Activated CD4-positive, alpha-beta T cell treated with anti-CD3 and anti-CD28 coated beads, Interleukin-2, amount 50 U/mL, for 16 hours (primary cell): ENCODE measurements around the gene VAPB.

Experiments
- DNase-seq: peaks from one replicate; pipeline ENCODE4 v3.0.0-alpha.2; 2020

Gene VAPB

DNA sequence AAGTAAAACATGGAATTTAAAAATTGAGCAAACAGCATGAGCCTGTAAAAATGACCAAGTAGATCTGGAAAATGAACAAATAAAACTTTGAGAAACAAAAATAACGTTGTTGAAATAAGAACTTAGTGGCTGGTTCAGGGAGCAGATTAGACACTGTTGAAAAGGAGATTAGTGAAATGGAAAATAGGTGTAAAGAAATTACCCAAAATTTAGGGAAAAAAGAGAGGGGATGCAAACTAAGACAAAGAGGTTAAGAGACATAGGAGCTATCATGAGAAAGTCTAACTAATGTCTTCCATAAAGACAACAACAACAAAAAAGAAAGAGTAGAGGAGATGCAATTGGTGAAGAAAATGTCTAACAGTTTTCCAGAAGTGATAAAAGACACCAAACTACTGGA lies 97.2 kb downstream of the VAPB start:
- DNase-seq: no peak

DNA sequence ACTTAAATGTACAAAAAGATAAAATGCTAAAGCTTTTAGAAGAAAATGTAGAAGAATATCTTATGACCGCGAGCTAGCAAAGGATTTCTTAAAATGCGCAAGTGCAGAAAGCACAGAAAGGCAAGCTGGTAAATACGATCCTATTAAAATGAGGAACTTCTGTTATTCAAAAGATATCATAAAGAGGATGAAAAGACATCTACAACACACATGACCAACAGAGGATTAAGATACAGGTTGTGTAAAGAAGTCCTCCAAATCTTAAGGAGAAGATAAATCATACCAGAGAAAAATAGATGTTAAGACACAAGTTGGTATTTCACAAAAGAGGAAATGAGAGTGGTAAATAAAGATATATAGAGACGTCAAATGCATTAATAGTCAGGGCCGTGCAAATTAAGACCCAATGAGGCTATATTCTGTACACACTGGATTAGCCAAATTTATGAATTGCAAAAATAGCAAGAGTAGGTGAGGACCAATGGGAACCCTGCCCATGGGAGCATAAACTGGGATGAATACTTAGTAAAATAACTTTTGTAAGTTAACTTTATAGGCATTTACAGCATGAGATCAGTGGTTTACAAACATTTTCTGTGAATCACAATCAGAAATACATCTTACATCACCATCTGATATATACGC lies 103.2 kb downstream of the VAPB start:
- no peak for DNase-seq

DNA sequence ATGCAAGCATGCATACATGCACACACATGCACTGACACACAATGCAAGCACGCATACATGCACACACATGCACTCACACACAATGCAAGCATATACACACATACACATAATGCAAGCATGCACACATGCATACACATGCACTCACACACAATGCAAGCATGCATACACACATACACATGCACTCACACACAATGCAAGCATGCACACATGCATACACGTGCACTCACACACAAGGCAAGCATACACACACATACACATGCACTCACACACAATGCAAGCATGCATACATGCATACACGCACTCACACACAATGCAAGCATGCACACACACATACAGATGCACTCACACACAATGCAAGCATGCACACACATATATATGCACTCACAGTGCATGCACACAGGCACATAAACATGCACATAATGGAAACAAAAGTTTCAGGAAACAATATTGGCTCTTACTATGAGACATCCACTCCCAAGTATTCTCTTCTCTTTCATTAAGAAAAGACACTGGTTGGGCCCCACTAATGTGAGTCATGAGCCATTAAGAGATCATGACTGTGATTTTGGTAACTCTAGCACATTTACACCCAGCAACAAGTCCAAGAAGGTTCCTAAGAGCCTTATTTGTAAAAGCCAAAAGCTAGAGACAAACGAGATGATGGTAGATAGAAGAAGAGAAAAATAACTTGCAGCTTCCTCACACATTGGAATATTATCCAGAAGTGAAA lies 103.9 kb downstream of the VAPB start:
- no peak for DNase-seq

GRCh38 chr20:58494923-58495622 lies 106.0 kb downstream of the VAPB start:
- no peak for DNase-seq

DNA sequence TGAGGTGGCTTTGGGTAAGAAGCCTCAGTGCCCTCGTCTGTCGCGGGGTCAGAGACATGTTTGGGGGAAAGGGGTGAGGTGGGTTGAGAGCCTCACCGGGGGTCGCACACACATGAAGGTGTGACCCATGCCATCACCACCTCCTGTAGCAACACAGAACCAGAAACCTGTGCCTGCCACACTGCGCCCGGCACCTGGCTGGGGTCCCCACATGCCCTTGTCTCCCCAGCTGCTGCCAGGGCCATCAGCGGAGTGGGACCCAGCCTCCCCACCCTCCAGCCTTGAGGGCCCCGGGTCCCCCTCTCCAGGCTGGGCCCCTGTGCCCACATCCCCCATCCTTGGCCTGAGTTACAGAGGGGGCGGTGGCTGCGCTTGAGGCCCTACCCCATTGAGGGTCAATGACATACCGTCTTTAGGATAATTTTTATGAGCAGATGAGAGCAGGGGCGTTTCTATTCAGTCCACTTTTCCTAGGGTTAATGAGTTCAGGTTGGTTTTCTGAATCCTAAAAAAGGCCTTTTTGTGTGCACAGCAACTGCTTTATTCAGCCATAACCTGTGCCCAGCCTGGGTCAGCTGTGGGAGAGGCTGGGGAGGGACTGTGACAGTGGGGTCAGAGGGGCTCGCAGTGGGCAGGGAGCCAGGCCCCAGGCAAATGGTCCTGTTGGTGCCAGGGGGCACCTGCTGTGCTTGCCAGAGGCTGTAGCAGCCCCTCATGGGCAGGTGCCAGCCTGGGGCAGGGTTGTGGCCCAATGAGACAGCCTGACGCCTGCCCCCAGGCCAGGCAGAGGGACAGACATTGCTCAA lies 106.8 kb downstream of the VAPB start:
- DNase-seq: no peak

DNA sequence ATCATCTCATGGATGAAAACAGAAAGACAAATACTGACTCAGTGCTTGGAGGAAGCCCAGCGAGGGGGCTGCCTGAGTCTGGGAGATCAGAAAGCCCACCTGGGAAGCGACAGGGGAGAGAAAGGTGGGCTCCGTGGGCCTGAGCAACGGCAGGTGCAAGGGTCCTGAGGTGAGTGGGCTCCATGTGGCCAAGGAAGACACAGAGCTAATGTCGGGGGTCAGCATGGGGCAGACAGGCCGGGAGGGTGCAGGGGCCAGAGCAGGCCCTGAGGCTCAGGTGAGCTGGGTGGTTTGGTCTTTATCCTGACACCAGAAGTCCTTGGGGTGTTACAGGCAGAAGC lies 107.4 kb downstream of the VAPB start:
- DNase-seq: no peak

GRCh38 chr20:58497076-58497641 lies 108.1 kb downstream of the VAPB start:
- DNase-seq: no peak

- no peak for DNase-seq
Measured at GRCh38 chr20:58497724-58498469, 108.9 kb downstream of the VAPB start.

DNA sequence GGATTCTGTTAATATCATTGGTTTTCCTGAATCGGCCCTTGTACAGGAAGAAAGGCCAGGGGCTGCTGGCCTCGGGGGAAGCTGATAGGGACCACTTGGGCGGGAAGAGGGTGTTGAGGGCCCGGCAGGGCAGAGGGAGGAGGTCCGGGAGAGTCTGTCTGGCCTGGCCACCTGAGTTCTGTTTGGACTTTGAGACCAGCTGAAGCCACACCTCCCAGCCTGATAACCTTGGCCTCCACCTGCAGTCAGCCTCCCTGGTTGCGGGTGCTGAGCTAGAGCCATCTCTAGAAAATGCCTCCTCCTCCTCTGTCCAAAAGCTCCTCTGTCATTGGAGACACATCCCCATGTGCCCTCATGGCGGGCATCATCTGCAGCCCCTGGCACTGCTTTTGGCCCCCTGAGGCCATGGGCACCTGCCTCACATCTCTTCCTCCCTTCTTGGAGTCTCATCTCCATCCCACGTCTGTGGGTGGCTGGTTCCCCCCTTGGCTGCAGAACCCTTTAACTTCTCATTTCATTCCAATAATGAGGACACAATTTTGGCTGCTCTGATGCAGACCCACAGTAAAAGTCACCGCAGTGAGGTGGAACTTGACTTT lies 109.5 kb downstream of the VAPB start:
- no peak for DNase-seq

GRCh38 chr20:58500256-58500655 lies 111.2 kb downstream of the VAPB start:
- DNase-seq: no peak
